ENCODE results near the gene KLHL34.

Gene KLHL34

GRCh38 chrX:21656587-21657317 is 1.4 kb downstream of the KLHL34 start:
- no peak for TF ChIP-seq CTCF (conservative IDR thresholded peaks at IDR 0.05; ENCODE audit: low read depth, low read length)
- no peak for DNase-seq (ENCODE audit: low read depth)
- no peak overlapping the region for H3K4me3 ChIP-seq (ENCODE audit: low read depth, low read length)

GRCh38 chrX:21655901-21656586 is 2.1 kb downstream of the KLHL34 start:
- peak overlapping the region; percentile 25 for H3K4me3 ChIP-seq (ENCODE audit: low read depth, low read length)
- no peak for TF ChIP-seq CTCF (conservative IDR thresholded peaks at IDR 0.05; ENCODE audit: low read depth, low read length)
- DNase-seq (ENCODE audit: low read depth), result no peak

DNA sequence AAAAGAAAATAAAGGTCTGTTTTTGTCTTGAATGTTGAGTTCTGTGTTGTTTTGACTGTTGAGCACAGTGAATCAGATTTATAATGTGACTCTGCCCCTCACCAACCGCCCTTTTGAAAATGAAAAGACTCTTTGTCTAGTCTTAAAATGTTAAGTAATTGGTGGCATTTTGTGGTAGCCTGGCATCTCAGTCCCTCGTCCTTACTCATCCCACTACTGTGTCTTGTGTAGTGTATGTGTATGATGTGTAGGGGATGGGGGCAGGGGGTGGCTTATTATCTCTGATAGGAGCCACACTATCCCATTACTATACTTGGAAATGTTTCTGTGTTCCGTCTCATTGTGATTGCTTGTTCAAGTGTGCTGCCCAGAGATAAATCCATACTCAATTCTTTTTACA is 12.2 kb downstream of the KLHL34 start:
- TF ChIP-seq CTCF (conservative IDR thresholded peaks at IDR 0.05; ENCODE audit: low read depth, low read length), result no peak
- H3K4me3 ChIP-seq (ENCODE audit: low read depth, low read length), result no peak overlapping the region
- no peak for DNase-seq (ENCODE audit: low read depth)

DNA sequence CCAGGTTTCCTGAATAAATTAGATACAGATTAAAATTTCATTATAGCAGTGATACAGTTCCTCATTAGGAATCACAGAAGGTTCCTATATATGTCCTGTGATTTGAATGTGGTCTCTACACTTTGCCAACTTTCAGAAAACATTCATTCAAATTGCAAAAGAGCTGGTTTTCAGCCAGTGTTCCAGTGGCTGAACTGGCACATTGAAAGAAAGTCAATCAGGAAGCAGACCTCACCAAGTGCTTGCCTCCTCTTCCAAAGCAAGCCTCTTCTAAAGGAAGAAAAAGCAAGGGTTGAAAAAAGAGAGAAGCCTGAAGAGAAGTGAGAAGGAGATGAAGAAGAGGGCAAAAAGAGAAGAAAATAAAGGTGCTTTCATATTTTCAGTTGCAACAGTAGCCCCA is 12.7 kb downstream of the KLHL34 start:
- DNase-seq (ENCODE audit: low read depth), result no peak
- no peak overlapping the region for H3K4me3 ChIP-seq (ENCODE audit: low read depth, low read length)
- no peak for TF ChIP-seq CTCF (conservative IDR thresholded peaks at IDR 0.05; ENCODE audit: low read depth, low read length)

DNA sequence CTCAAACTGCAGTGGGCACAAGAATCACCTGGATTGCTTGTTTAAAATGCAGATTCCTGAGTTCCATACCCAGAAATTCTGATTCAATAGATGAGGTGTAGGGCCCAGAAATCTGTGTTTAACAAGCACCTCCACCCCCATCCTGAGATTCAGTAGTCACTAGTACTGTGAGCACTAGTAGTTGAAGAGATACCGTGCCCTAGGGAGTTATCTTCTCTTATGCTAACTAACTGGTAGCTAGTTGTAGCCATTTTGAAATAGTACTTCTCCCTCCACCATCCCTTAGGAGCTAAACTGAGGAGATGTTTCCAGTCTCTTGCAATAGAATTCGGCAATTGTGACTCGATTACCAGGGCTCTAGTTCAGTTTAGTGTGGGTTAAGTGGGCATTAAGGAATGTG is 18.4 kb downstream of the KLHL34 start:
- DNase-seq (ENCODE audit: low read depth), result no peak
- no peak for TF ChIP-seq CTCF (conservative IDR thresholded peaks at IDR 0.05; ENCODE audit: low read depth, low read length)
- no peak overlapping the region for H3K4me3 ChIP-seq (ENCODE audit: low read depth, low read length)

DNA sequence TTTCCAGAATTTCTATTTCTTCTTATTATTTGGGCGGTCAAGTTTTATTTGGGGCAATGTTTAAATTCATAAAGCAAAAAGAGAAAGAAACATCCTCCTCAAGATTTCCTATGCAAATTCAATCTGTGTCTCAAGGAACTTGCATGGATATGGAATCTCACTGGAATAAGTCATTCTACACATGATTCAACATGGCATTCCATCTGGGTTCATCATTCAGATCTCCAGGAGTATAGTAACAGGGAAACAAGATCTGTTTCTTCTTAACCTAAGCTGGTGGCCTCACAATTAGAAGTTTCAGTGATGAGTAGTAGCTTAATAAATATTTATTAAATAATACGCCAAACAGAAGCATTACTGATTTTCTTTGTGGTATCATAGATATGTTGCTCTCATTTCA is 19.8 kb downstream of the KLHL34 start:
- TF ChIP-seq CTCF (conservative IDR thresholded peaks at IDR 0.05; ENCODE audit: low read depth, low read length), result no peak
- no peak overlapping the region for H3K4me3 ChIP-seq (ENCODE audit: low read depth, low read length)
- peak; percentile 14 for DNase-seq (ENCODE audit: low read depth)

DNA sequence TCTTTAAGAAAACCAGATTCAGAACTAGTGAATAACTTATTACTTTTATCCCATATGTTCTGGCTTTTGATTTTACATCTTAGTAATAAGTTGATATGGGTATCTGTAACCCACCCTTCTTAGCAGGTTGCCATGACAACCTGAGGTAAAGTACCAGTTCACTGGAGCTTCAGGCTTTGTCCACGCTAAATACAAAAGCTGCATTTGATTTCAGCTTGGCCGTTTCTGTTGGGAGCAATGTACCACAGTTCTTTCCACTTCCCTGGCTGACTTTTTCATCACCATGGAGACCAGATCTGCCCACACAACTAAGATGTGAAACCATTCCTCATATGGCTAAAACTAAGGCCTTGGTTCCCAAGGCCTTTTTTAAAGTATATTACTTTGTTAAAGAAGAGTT is 26.1 kb downstream of the KLHL34 start:
- DNase-seq (ENCODE audit: low read depth), result no peak
- no peak overlapping the region for H3K4me3 ChIP-seq (ENCODE audit: low read depth, low read length)
- no peak for TF ChIP-seq CTCF (conservative IDR thresholded peaks at IDR 0.05; ENCODE audit: low read depth, low read length)

Data from choroid plexus epithelial cell (primary cell).